C1 segment of cervical spinal cord (tissue), 14 donors: ENCODE results near the gene CTSV.
"Not testable (repeated sequence)": the region's sequence is repeated elsewhere in the genome, so short reads cannot be mapped to it uniquely, and the experiment has no call there.

Experiments
- DNase-seq, 14 donors: peaks; one replicate each; lab custom pipeline; 2025; lab: John Stamatoyannopoulos, UW

Gene CTSV

GRCh38 chr9:97038611-97039513 lies at the start of gene CTSV:
Gene CTSV, minus strand, starts transcription at chr9:97039142. Its CDS starts 1,099 bp downstream, at chr9:97038043.
- peak; percentile 1 to 81 (median 57) for DNase-seq

- DNase-seq, result not testable (repeated sequence)
These were observed 48.8 kb upstream of the CTSV start for GRCh38 chr9:97087668-97088215.

- DNase-seq, result not testable (repeated sequence)
These were observed 45.6 kb upstream of the CTSV start for GRCh38 chr9:97084562-97084991.

- no peak for DNase-seq
These were observed 39.4 kb upstream of the CTSV start for GRCh38 chr9:97078362-97078761.

GRCh38 chr9:97077452-97078295 lies 38.7 kb upstream of the CTSV start:
- DNase-seq, result no peak

- not testable (repeated sequence) for DNase-seq
These were observed 37.9 kb upstream of the CTSV start for GRCh38 chr9:97076731-97077451.

GRCh38 chr9:97076238-97076637 lies 37.3 kb upstream of the CTSV start:
- no peak for DNase-seq

GRCh38 chr9:97075289-97075985 lies 36.5 kb upstream of the CTSV start:
- DNase-seq, result no peak

GRCh38 chr9:97073506-97073905 lies 34.6 kb upstream of the CTSV start:
- DNase-seq, result no peak

- DNase-seq, result no peak
These were observed 33.4 kb upstream of the CTSV start for GRCh38 chr9:97072285-97072776.

- not testable (repeated sequence) for DNase-seq
These were observed 31.4 kb upstream of the CTSV start for GRCh38 chr9:97070325-97070724.

GRCh38 chr9:97067490-97067889 lies 28.5 kb upstream of the CTSV start:
- DNase-seq, result no peak

GRCh38 chr9:97064176-97064575 lies 25.2 kb upstream of the CTSV start:
- DNase-seq, result no peak

- no peak for DNase-seq
These were observed 21.9 kb upstream of the CTSV start for GRCh38 chr9:97060796-97061195.

GRCh38 chr9:97059626-97060025 lies 20.7 kb upstream of the CTSV start:
- DNase-seq, result no peak

GRCh38 chr9:97057651-97058050 lies 18.7 kb upstream of the CTSV start:
- no peak for DNase-seq

- not testable (repeated sequence) for DNase-seq
These were observed 16.9 kb upstream of the CTSV start for GRCh38 chr9:97055891-97056290.

- no peak for DNase-seq
These were observed 14.8 kb upstream of the CTSV start for GRCh38 chr9:97053717-97054116.

GRCh38 chr9:97052735-97053134 lies 13.8 kb upstream of the CTSV start:
- DNase-seq, result no peak

- DNase-seq, result no peak
These were observed 7.3 kb upstream of the CTSV start for GRCh38 chr9:97046228-97046627.

GRCh38 chr9:97045300-97045699 lies 6.4 kb upstream of the CTSV start:
- DNase-seq, result no peak
